A673 (cell line): ENCODE results near the gene RBBP8. TPM values are rescaled to one million over a fixed set of nuclear protein-coding genes. Genes with fewer than 3 reads are reported as not detected.

ENCODE experiments used
- BruUV-seq: library from RNA; stranded (reverse); fragments of 400-500 nt; replicated peaks from 2 replicates; lab custom pipeline; 2021; lab: Mats Ljungman, UMichigan
- CTCF ChIA-PET: fragments of 300-600 bp; sonication (Branson Sonifier 250); formaldehyde crosslinking; loops from one replicate; lab custom pipeline; 2022; ENCODE audit warnings: antibody characterized with exemption; lab: Charles Lee
- POLR2A ChIA-PET: fragments of 300-600 bp; sonication (Branson Sonifier 250); formaldehyde crosslinking; loops from one replicate; lab custom pipeline; 2022; ENCODE audit warnings: antibody characterized with exemption; ENCODE audit not compliant: low non-redundant PET; lab: Charles Lee
- DNase-seq: peaks from one replicate; pipeline ENCODE4 v3.0.0-alpha.2; 2015; ENCODE audit warnings: low spot score
- H3K27ac ChIP-seq: fragments of 200-600 bp; sonication (generic); 2 replicates; pipeline ENCODE4 v1.5.1; 2016; ENCODE audit warnings: mixed run types, low read depth, mild to moderate bottlenecking, mixed read lengths, antibody characterized with exemption, low read length; ENCODE audit not compliant: poor library complexity, severe bottlenecking
- H3K27me3 ChIP-seq: fragments of 200-600 bp; sonication (generic); replicated peaks from 2 replicates; pipeline ENCODE4 v1.6.1; 2017; ENCODE audit warnings: mixed run types, low read depth, mild to moderate bottlenecking, mixed read lengths, antibody characterized with exemption, low read length; ENCODE audit not compliant: insufficient read depth, poor library complexity
- H3K36me3 ChIP-seq: fragments of 200-600 bp; sonication (generic); 2 replicates; pipeline ENCODE4 v1.6.1; 2016; ENCODE audit warnings: mixed run types, mild to moderate bottlenecking, mixed read lengths, antibody characterized with exemption, low read length; ENCODE audit not compliant: insufficient read depth, poor library complexity, severe bottlenecking
- H3K4me1 ChIP-seq: fragments of 200-600 bp; sonication (generic); 2 replicates; pipeline ENCODE4 v1.6.1; 2017; ENCODE audit warnings: mixed run types, mild to moderate bottlenecking, mixed read lengths, antibody characterized with exemption, low read length; ENCODE audit not compliant: insufficient read depth, poor library complexity, severe bottlenecking
- H3K4me3 ChIP-seq: fragments of 200-600 bp; sonication (generic); 2 replicates; pipeline ENCODE4 v1.5.1; 2016; ENCODE audit warnings: low read depth, mixed run types, mild to moderate bottlenecking, mixed read lengths, low read length; ENCODE audit not compliant: poor library complexity, severe bottlenecking
- H3K9me3 ChIP-seq: fragments of 200-600 bp; sonication (generic); 2 replicates; pipeline ENCODE4 v1.6.1; 2016; ENCODE audit warnings: mixed run types, low read depth, mild to moderate bottlenecking, mixed read lengths, antibody characterized with exemption, low read length; ENCODE audit not compliant: poor library complexity, severe bottlenecking
- EZH2 ChIP-seq: fragments of 200-600 bp; sonication (generic); IDR thresholded peaks from 2 replicates; pipeline ENCODE4 v1.6.1; 2017; ENCODE audit warnings: borderline replicate concordance, low read depth, mild to moderate bottlenecking, mixed read lengths, antibody characterized with exemption, low read length; ENCODE audit not compliant: poor library complexity, severe bottlenecking
- intact Hi-C: fragments of 100-400 bp; cut with micrococcal nuclease; formaldehyde crosslinking; loops from one replicate; pipeline ENCODE4 v1.10.0; 2022; ENCODE audit not compliant: unreplicated experiment
- total RNA-seq: library from RNA; stranded (reverse); gene quantifications from 2 replicates; pipeline ENCODE4 v1.2.3, GENCODE V29; 2021
- TF ChIP-seq, protein P1 (sequence below): fragments of 300-800, 200-600 bp; sonication (generic); conservative IDR thresholded peaks from 2 replicates; pipeline ENCODE4 v1.5.1; 2017; ENCODE audit warnings: low read depth, mild to moderate bottlenecking, antibody characterized with exemption, low read length, moderate library complexity, mixed read lengths

RBBP8 gene
- total RNA-seq, 1 experiment from 2014 or later, result 88.2 TPM

GRCh38 chr18:22912149-22912548, 21.0 kb upstream of the RBBP8 start:
- no peak for DNase-seq
- Histone ChIP-seq H3K27me3 (no peaks in the 10 kb centered on the region), H3K36me3 (no peaks in the 10 kb centered on the region), H3K9me3 (no peaks in the 10 kb centered on the region), H3K4me1 (no peaks in the 10 kb centered on the region), H3K27ac (no peak overlapping the region), H3K4me3 (no peak overlapping the region)
- ChIA-PET CTCF (no interaction called here), POLR2A (no interaction called here)
- BruUV-seq, result no TSS peak
- no peak for TF ChIP-seq EZH2
- intact Hi-C loops, result no loop called here

DNA sequence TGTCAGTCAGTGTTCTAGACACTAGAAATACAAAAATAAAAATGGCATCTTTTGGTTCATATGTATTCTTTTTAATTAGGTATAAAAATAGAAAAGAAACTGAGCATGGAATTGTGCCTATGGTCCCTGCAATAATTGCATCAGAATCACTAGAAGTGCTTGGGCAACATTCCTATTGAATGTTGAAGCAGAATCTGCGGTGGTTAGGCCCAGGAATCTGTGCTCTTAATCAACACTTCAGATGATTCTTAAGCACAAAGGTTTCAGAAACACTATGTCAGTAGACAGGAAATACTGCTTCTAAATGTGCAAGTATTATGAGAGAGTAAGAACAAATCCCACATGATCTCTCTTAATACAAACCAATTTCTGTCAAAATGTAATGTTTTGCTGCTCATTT, 20.3 kb upstream of the RBBP8 start:
- no peak for DNase-seq
- H3K4me1 ChIP-seq, result no peaks in the 10 kb centered on the region
- H3K4me3 ChIP-seq, result no peak overlapping the region
- ChIA-PET POLR2A (no interaction called here), CTCF (no interaction called here)
- no peaks in the 10 kb centered on the region for H3K9me3 ChIP-seq
- TF ChIP-seq EZH2, result no peak
- H3K27ac ChIP-seq, result no peak overlapping the region
- no TSS peak for BruUV-seq
- intact Hi-C loops, result no loop called here
- H3K36me3 ChIP-seq, result no peaks in the 10 kb centered on the region
- no peaks in the 10 kb centered on the region for H3K27me3 ChIP-seq

DNA sequence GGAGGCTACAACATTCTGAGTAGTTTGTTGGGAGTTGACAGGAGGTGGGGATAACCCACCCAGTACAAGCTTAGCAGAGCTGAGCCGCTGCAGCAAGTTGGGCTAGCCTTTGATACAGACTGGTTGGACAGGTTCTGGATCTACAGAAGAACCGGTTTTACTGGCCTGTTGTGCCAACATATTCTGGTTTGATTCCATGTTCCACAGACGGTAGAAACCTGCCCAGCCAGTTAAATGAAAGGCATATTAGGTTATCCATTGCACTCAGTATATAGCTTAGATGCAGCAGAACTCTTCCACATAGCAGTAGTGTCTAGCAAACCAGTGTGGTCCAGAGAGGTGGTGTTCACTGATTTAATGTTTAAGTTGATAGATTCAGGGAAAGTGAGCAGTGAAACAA, 19.3 kb upstream of the RBBP8 start:
- Histone ChIP-seq H3K4me3 (no peak overlapping the region), H3K27ac (no peak overlapping the region), H3K27me3 (no peaks in the 10 kb centered on the region), H3K9me3 (no peaks in the 10 kb centered on the region), H3K4me1 (no peaks in the 10 kb centered on the region), H3K36me3 (no peaks in the 10 kb centered on the region)
- intact Hi-C loops, result no loop called here
- POLR2A ChIA-PET, result interaction anchor here (0.5 kb wide), 1 partner anchor 126 kb away, joined by 16 read pairs; no protein-coding TSS in a partner anchor
- BruUV-seq, result no TSS peak
- CTCF ChIA-PET, result no interaction called here
- no peak for DNase-seq
- no peak for TF ChIP-seq EZH2

- no peak for DNase-seq
- ChIA-PET CTCF (no interaction called here), POLR2A (interaction anchor here (0.5 kb wide), 1 partner anchor 125 kb away, joined by 16 read pairs; no protein-coding TSS in a partner anchor)
- no peak overlapping the region for H3K4me3 ChIP-seq
- H3K27me3 ChIP-seq, result no peaks in the 10 kb centered on the region
- H3K9me3 ChIP-seq, result no peaks in the 10 kb centered on the region
- no peaks in the 10 kb centered on the region for H3K4me1 ChIP-seq
- intact Hi-C loops, result no loop called here
- no peak overlapping the region for H3K27ac ChIP-seq
- BruUV-seq, result no TSS peak
- TF ChIP-seq, protein P1, sequence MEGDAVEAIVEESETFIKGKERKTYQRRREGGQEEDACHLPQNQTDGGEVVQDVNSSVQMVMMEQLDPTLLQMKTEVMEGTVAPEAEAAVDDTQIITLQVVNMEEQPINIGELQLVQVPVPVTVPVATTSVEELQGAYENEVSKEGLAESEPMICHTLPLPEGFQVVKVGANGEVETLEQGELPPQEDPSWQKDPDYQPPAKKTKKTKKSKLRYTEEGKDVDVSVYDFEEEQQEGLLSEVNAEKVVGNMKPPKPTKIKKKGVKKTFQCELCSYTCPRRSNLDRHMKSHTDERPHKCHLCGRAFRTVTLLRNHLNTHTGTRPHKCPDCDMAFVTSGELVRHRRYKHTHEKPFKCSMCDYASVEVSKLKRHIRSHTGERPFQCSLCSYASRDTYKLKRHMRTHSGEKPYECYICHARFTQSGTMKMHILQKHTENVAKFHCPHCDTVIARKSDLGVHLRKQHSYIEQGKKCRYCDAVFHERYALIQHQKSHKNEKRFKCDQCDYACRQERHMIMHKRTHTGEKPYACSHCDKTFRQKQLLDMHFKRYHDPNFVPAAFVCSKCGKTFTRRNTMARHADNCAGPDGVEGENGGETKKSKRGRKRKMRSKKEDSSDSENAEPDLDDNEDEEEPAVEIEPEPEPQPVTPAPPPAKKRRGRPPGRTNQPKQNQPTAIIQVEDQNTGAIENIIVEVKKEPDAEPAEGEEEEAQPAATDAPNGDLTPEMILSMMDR, result no peak
- no peak for TF ChIP-seq EZH2
- no peaks in the 10 kb centered on the region for H3K36me3 ChIP-seq
Observed at GRCh38 chr18:22914633-22915032, 18.5 kb upstream of the RBBP8 start.
